ENCODE results near the gene GPR173.

DNA sequence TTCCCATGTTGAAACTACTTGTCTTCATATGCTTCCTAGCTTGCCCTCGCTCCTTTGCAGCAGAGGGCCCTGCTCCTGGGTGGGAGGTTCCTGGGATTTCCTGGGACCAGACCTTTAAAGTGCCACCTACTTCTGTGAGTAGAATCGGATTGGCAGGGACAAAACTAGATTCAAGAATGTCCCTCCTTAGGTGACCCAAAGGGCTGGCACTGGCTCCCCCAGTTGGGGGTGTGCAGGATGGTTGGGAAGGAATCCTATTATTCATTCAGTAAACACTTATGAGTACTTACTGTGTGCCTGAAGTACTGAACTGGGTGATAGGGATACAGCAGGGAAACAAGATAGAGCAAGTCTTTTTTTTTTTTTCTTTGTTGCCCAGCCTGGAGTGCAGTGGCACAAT is 42.8 kb downstream of the GPR173 start:
- TF ChIP-seq, protein P1, sequence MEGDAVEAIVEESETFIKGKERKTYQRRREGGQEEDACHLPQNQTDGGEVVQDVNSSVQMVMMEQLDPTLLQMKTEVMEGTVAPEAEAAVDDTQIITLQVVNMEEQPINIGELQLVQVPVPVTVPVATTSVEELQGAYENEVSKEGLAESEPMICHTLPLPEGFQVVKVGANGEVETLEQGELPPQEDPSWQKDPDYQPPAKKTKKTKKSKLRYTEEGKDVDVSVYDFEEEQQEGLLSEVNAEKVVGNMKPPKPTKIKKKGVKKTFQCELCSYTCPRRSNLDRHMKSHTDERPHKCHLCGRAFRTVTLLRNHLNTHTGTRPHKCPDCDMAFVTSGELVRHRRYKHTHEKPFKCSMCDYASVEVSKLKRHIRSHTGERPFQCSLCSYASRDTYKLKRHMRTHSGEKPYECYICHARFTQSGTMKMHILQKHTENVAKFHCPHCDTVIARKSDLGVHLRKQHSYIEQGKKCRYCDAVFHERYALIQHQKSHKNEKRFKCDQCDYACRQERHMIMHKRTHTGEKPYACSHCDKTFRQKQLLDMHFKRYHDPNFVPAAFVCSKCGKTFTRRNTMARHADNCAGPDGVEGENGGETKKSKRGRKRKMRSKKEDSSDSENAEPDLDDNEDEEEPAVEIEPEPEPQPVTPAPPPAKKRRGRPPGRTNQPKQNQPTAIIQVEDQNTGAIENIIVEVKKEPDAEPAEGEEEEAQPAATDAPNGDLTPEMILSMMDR (conservative IDR thresholded peaks at IDR 0.05; ENCODE audit: low read length): no peak
- TF ChIP-seq EZH2phosphoT487 (IDR thresholded peaks at IDR 0.05; ENCODE audit: borderline replicate concordance, low read depth, low read length): no peak

All from OCI-LY7 (cell line).